ENCODE data around the gene AGAP2. TPM values are rescaled to one million over a fixed set of nuclear protein-coding genes. Genes with fewer than 3 reads are reported as not detected.

AGAP2 gene
- total and polyA plus RNA-seq, 4 donors: 0.18 to 3.6 (median 1.8) TPM

GRCh38 chr12:57708296-57708695, 30.2 kb downstream of the AGAP2 start:
- DNase-seq: no peak
- Histone ChIP-seq H3K9me3 (ENCODE audit: control insufficient read depth, low read length) (no peaks in the 10 kb centered on the region), H3K4me3 (ENCODE audit: low read length in 2 of 2) (no peak overlapping the region), H3K27me3 (ENCODE audit: control insufficient read depth in 1 of 2, insufficient read depth in 2 of 2, low read length in 1 of 2) (no peaks in the 10 kb centered on the region), H3K27ac (ENCODE audit: low read depth in 1 of 2, low read length in 2 of 2) (no peak overlapping the region), H3K36me3 (ENCODE audit: control insufficient read depth in 1 of 2, insufficient read depth in 2 of 2, low read length in 1 of 2) (peaks cover 3 to 5% of the 10 kb centered on the region in 2 donors), H3K4me1 (ENCODE audit: control insufficient read depth in 1 of 2, insufficient read depth in 2 of 2, low read length in 2 of 2) (no peaks in the 10 kb centered on the region)
- 94 to 96% methylated on average over 2 of the region's 2 CpGs for WGBS, 2 donors
- ATAC-seq (ENCODE audit: low FRiP score): no peak
- intact Hi-C loops (cut with DNase I): no loop called here

- no peaks in the 10 kb centered on the region for H3K4me1 ChIP-seq (ENCODE audit: control insufficient read depth in 1 of 2, insufficient read depth in 2 of 2, low read length in 2 of 2)
- no peak for ATAC-seq (ENCODE audit: low FRiP score)
- 94 to 98% methylated on average over 3 of the region's 3 CpGs for WGBS, 2 donors
- intact Hi-C loops (cut with DNase I): no loop called here
- DNase-seq: no peak
- no peaks in the 10 kb centered on the region for H3K9me3 ChIP-seq (ENCODE audit: control insufficient read depth, low read length)
- peaks cover 3% of the 10 kb centered on the region in 2 donors for H3K36me3 ChIP-seq (ENCODE audit: control insufficient read depth in 1 of 2, insufficient read depth in 2 of 2, low read length in 1 of 2)
- H3K27me3 ChIP-seq (ENCODE audit: control insufficient read depth in 1 of 2, insufficient read depth in 2 of 2, low read length in 1 of 2): no peaks in the 10 kb centered on the region
- H3K27ac ChIP-seq (ENCODE audit: low read depth in 1 of 2, low read length in 2 of 2): no peak overlapping the region
- H3K4me3 ChIP-seq (ENCODE audit: low read length in 2 of 2): no peak overlapping the region
Observed at GRCh38 chr12:57707250-57707649, 31.3 kb downstream of the AGAP2 start.

DNA sequence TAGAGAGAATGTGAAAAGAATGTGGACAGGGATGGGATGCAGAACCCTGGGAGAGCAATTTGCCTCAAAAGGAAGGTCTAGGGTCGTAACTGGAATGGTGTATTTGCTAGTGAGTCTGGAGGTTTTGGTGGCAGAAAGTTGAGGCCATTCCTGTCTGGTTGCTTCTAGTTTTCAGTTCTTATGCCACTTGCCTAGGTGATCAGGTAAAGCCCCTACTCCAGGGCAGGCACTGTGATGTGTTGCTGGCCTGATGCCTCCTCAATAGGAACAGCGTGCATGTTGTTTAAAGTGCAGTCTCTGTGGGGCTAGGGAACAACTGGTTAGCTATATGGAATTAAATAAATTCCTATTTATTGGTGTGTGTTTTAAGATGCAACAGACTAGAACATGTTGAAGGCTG, 38.2 kb downstream of the AGAP2 start:
- Histone ChIP-seq H3K36me3 (ENCODE audit: control insufficient read depth in 1 of 2, insufficient read depth in 2 of 2, low read length in 1 of 2) (peaks cover 0 to 1% of the 10 kb centered on the region in 2 donors), H3K4me3 (ENCODE audit: low read length in 2 of 2) (no peak overlapping the region), H3K4me1 (ENCODE audit: control insufficient read depth in 1 of 2, insufficient read depth in 2 of 2, low read length in 2 of 2) (no peaks in the 10 kb centered on the region), H3K9me3 (ENCODE audit: control insufficient read depth, low read length) (no peaks in the 10 kb centered on the region), H3K27ac (ENCODE audit: low read depth in 1 of 2, low read length in 2 of 2) (no peak overlapping the region), H3K27me3 (ENCODE audit: control insufficient read depth in 1 of 2, insufficient read depth in 2 of 2, low read length in 1 of 2) (no peaks in the 10 kb centered on the region)
- intact Hi-C loops (cut with DNase I): no loop called here
- ATAC-seq (ENCODE audit: low FRiP score): no peak
- no peak for DNase-seq
- WGBS, 2 donors: 96 to 98% methylated on average over 2 of the region's 2 CpGs

DNA sequence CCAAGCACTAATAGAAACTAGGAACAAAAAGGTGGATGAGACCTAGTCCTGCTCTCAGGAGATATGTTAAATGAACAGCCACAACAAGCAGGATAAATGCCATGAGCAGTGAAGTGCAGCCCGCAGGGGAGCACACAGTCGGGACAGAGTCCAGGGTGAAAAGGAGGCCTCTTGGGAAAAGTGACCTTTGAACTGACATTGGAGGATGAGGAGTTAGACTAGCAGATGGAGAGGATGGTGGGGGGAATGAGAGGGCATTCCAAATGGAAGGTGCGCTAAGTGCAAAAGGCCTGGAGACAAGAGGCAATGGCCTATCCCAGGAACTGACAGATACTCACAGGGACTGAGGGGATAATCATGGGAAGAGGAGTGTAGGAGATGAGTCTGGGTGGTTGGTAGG, 40.1 kb downstream of the AGAP2 start:
- Histone ChIP-seq H3K36me3 (ENCODE audit: control insufficient read depth in 1 of 2, insufficient read depth in 2 of 2, low read length in 1 of 2) (peaks cover 0 to 1% of the 10 kb centered on the region in 2 donors), H3K27me3 (ENCODE audit: control insufficient read depth in 1 of 2, insufficient read depth in 2 of 2, low read length in 1 of 2) (no peaks in the 10 kb centered on the region), H3K9me3 (ENCODE audit: control insufficient read depth, low read length) (no peaks in the 10 kb centered on the region), H3K4me3 (ENCODE audit: low read length in 2 of 2) (no peak overlapping the region), H3K4me1 (ENCODE audit: control insufficient read depth in 1 of 2, insufficient read depth in 2 of 2, low read length in 2 of 2) (peaks cover 4% of the 10 kb centered on the region in 2 donors), H3K27ac (ENCODE audit: low read depth in 1 of 2, low read length in 2 of 2) (no peak overlapping the region)
- 93 to 96% methylated on average over 3 of the region's 3 CpGs for WGBS, 2 donors
- ATAC-seq (ENCODE audit: low FRiP score) (no peak), DNase-seq (no peak)
- intact Hi-C loops (cut with DNase I): no loop called here

DNA sequence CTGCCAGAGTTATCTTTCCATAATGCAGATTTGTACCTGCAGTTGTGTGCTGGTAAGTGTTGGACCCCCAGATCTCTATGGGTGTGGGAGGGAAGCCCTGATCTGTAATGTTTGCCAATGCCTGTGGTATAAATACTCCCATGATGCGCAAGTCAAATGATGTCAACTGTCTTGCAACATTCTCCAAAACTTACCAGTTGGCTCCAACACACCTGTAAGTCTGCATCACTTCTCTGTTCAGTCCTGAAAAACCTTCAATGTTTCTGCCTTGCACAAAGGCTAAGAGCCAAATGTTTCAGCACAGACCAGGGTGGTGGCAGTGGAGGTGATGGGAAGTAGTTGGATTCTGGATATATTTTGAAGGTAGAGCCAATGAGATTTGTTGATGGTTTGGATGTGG, 41.5 kb downstream of the AGAP2 start:
- Histone ChIP-seq H3K9me3 (ENCODE audit: control insufficient read depth, low read length) (no peaks in the 10 kb centered on the region), H3K27ac (ENCODE audit: low read depth in 1 of 2, low read length in 2 of 2) (no peak overlapping the region), H3K4me3 (ENCODE audit: low read length in 2 of 2) (no peak overlapping the region), H3K27me3 (ENCODE audit: control insufficient read depth in 1 of 2, insufficient read depth in 2 of 2, low read length in 1 of 2) (no peaks in the 10 kb centered on the region), H3K4me1 (ENCODE audit: control insufficient read depth in 1 of 2, insufficient read depth in 2 of 2, low read length in 2 of 2) (peaks cover 4% of the 10 kb centered on the region in 2 donors), H3K36me3 (ENCODE audit: control insufficient read depth in 1 of 2, insufficient read depth in 2 of 2, low read length in 1 of 2) (peaks cover 0 to 1% of the 10 kb centered on the region in 2 donors)
- DNase-seq (no peak), ATAC-seq (ENCODE audit: low FRiP score) (no peak)
- intact Hi-C loops (cut with DNase I): no loop called here
- WGBS, 2 donors: 97% methylated on average over 1 of the region's 1 CpG

- WGBS, 2 donors: 91 to 94% methylated on average over 11 of the region's 11 CpGs
Observed at GRCh38 chr12:57695770-57696432, 42.6 kb downstream of the AGAP2 start.

GRCh38 chr12:57694459-57695019, 44.0 kb downstream of the AGAP2 start:
- no peak for DNase-seq
- Histone ChIP-seq H3K36me3 (ENCODE audit: control insufficient read depth in 1 of 2, insufficient read depth in 2 of 2, low read length in 1 of 2) (peaks cover 0 to 1% of the 10 kb centered on the region in 2 donors), H3K27ac (ENCODE audit: low read depth in 1 of 2, low read length in 2 of 2) (peak overlapping the region in 1 of 2 donors; percentile 35), H3K9me3 (ENCODE audit: control insufficient read depth, low read length) (no peaks in the 10 kb centered on the region), H3K4me3 (ENCODE audit: low read length in 2 of 2) (peak overlapping the region; percentile 47 to 80), H3K27me3 (ENCODE audit: control insufficient read depth in 1 of 2, insufficient read depth in 2 of 2, low read length in 1 of 2) (no peaks in the 10 kb centered on the region), H3K4me1 (ENCODE audit: control insufficient read depth in 1 of 2, insufficient read depth in 2 of 2, low read length in 2 of 2) (peaks cover 4% of the 10 kb centered on the region in 2 donors)
- 1% methylated on average over 15 of the region's 15 CpGs for WGBS, 2 donors
- no peak for ATAC-seq (ENCODE audit: low FRiP score)
- intact Hi-C loops (cut with DNase I): loop anchor here in 1 of 2 donors (5.0 kb wide), 1 partner anchor 112 kb away; no protein-coding TSS in a partner anchor

More at GRCh38 chr12:57695770-57696432, 42.6 kb downstream of the AGAP2 start:
- intact Hi-C loops (cut with DNase I): no loop called here
- Histone ChIP-seq H3K27ac (ENCODE audit: low read depth in 1 of 2, low read length in 2 of 2) (no peak overlapping the region), H3K9me3 (ENCODE audit: control insufficient read depth, low read length) (no peaks in the 10 kb centered on the region), H3K4me3 (ENCODE audit: low read length in 2 of 2) (no peak overlapping the region), H3K4me1 (ENCODE audit: control insufficient read depth in 1 of 2, insufficient read depth in 2 of 2, low read length in 2 of 2) (peaks cover 4% of the 10 kb centered on the region in 2 donors), H3K27me3 (ENCODE audit: control insufficient read depth in 1 of 2, insufficient read depth in 2 of 2, low read length in 1 of 2) (no peaks in the 10 kb centered on the region), H3K36me3 (ENCODE audit: control insufficient read depth in 1 of 2, insufficient read depth in 2 of 2, low read length in 1 of 2) (peaks cover 0 to 1% of the 10 kb centered on the region in 2 donors)
- DNase-seq: no peak
- no peak for ATAC-seq (ENCODE audit: low FRiP score)

GRCh38 chr12:57693659-57694458, 44.7 kb downstream of the AGAP2 start, which contains the start of gene OS9:
OS9 (plus strand) TSS chr12:57694132; CDS start chr12:57694162, 30 bp downstream.
- intact Hi-C loops (cut with DNase I): loop anchor here in 1 of 2 donors (5.0 kb wide), 1 partner anchor 112 kb away; no protein-coding TSS in a partner anchor
- H3K27ac ChIP-seq (ENCODE audit: low read depth in 1 of 2, low read length in 2 of 2): peak within 1 kb of the TSS in 1 of 2 donors; percentile 35

More at GRCh38 chr12:57693659-57694458, 44.7 kb downstream of the AGAP2 start, which contains the start of gene OS9:
- 0% methylated on average over 45 of the region's 45 CpGs for WGBS, 2 donors
- Histone ChIP-seq H3K4me3 (ENCODE audit: low read length in 2 of 2) (peak within 1 kb of the TSS; percentile 47 to 80), H3K4me1 (ENCODE audit: control insufficient read depth in 1 of 2, insufficient read depth in 2 of 2, low read length in 2 of 2) (peaks cover 4% of the 10 kb centered on the region in 2 donors), H3K9me3 (ENCODE audit: control insufficient read depth, low read length) (no peaks in the 10 kb centered on the region), H3K27me3 (ENCODE audit: control insufficient read depth in 1 of 2, insufficient read depth in 2 of 2, low read length in 1 of 2) (no peaks in the 10 kb centered on the region), H3K36me3 (ENCODE audit: control insufficient read depth in 1 of 2, insufficient read depth in 2 of 2, low read length in 1 of 2) (peaks cover 0 to 1% of the 10 kb centered on the region in 2 donors)
- peak; percentile 95 to 98 for DNase-seq
- peak; percentile 98 for ATAC-seq (ENCODE audit: low FRiP score)
